OCI-LY1 (cell line): ENCODE results near the gene TADA3.

Source experiments
- H2AFZ ChIP-seq: fragments of 200-600 bp; sonication (generic), shearing (Covaris generic); 2 replicates; pipeline ENCODE4 v1.6.0; 2014; ENCODE audit warnings: antibody characterized with exemption, mild to moderate bottlenecking, low read length
- H3F3A ChIP-seq: fragments of 200-600 bp; sonication (generic), shearing (Covaris generic); 2 replicates; pipeline ENCODE4 v1.6.0; 2014; ENCODE audit warnings: mild to moderate bottlenecking, antibody characterized with exemption, low read length, moderate library complexity; ENCODE audit not compliant: insufficient read depth
- H3K27ac ChIP-seq: fragments of 200-600 bp; sonication (generic); 2 replicates; pipeline ENCODE4 v1.5.1; 2014; ENCODE audit warnings: low read length, mixed run types, mild to moderate bottlenecking, low read depth; ENCODE audit not compliant: poor library complexity, severe bottlenecking
- H3K27me3 ChIP-seq: fragments of 200-600 bp; sonication (generic); 2 replicates; pipeline ENCODE4 v1.6.0; 2014; ENCODE audit warnings: antibody characterized with exemption, mild to moderate bottlenecking, low read length, moderate library complexity; ENCODE audit not compliant: insufficient read depth
- H3K36me3 ChIP-seq: fragments of 200-600 bp; sonication (generic); 2 replicates; pipeline ENCODE4 v1.6.1; 2014; ENCODE audit warnings: mild to moderate bottlenecking, antibody characterized with exemption, low read length, moderate library complexity, mixed read lengths; ENCODE audit not compliant: insufficient read depth
- H3K4me1 ChIP-seq: fragments of 200-600 bp; sonication (generic); 2 replicates; pipeline ENCODE4 v1.5.1; 2014; ENCODE audit warnings: mild to moderate bottlenecking, low read length, moderate library complexity; ENCODE audit not compliant: insufficient read depth, severe bottlenecking
- H3K4me2 ChIP-seq: fragments of 200-600 bp; sonication (generic), shearing (Covaris generic); 2 replicates; pipeline ENCODE4 v1.6.1; 2014; ENCODE audit warnings: low read length
- H3K4me3 ChIP-seq: fragments of 200-600 bp; sonication (generic); 2 replicates; pipeline ENCODE4 v1.5.1; 2014; ENCODE audit warnings: low read length, low read depth, mild to moderate bottlenecking, mixed read lengths; ENCODE audit not compliant: poor library complexity, severe bottlenecking
- H3K79me2 ChIP-seq: fragments of 200-600 bp; shearing (Covaris generic); 2 replicates; pipeline ENCODE4 v1.6.1; 2016; ENCODE audit warnings: mixed run types, low read length, mixed read lengths; ENCODE audit not compliant: insufficient read depth
- H3K9ac ChIP-seq: fragments of 200-600 bp; sonication (generic), shearing (Covaris generic); 2 replicates; pipeline ENCODE4 v1.6.1; 2014; ENCODE audit warnings: mild to moderate bottlenecking, low read length, mixed read lengths
- H3K9me2 ChIP-seq: fragments of 200-600 bp; sonication (generic), shearing (Covaris generic); 2 replicates; pipeline ENCODE4 v1.6.1; 2014; ENCODE audit warnings: low read depth, mild to moderate bottlenecking, low read length, mixed read lengths
- H3K9me3 ChIP-seq: fragments of 200-600 bp; shearing (Covaris generic); 2 replicates; pipeline ENCODE4 v1.6.1; 2014; ENCODE audit warnings: low read length, mixed read lengths
- H4K20me1 ChIP-seq: fragments of 200-600 bp; sonication (generic), shearing (Covaris generic); 2 replicates; pipeline ENCODE4 v1.6.0; 2016; ENCODE audit warnings: mild to moderate bottlenecking, low read length; ENCODE audit not compliant: insufficient read depth
- CTCF ChIP-seq: fragments of 200-600 bp; sonication (generic), shearing (Covaris generic); IDR thresholded peaks from 2 replicates; pipeline ENCODE4 v1.5.1; 2017; ENCODE audit warnings: mild to moderate bottlenecking, antibody characterized with exemption, low read length, moderate library complexity, mixed read lengths
- EZH2 ChIP-seq: fragments of 200-600 bp; sonication (generic), shearing (Covaris generic); IDR thresholded peaks from 2 replicates; pipeline ENCODE4 v1.8.0; 2017; ENCODE audit warnings: borderline replicate concordance, mixed run types, mild to moderate bottlenecking, antibody characterized with exemption, low read length, moderate library complexity, mixed read lengths

Gene TADA3

GRCh38 chr3:9807981-9808344 is 15.7 kb upstream of the TADA3 start:
- no peaks in the 10 kb centered on the region for H4K20me1 ChIP-seq

GRCh38 chr3:9806688-9807589 is 14.7 kb upstream of the TADA3 start:
- Histone ChIP-seq H3K27ac (no peak overlapping the region), H3K79me2 (no peaks in the 10 kb centered on the region), H3K4me1 (peaks cover 21% of the 10 kb centered on the region), H3K9me2 (no peaks in the 10 kb centered on the region), H3K4me2 (no peak overlapping the region), H2AFZ (no peak overlapping the region), H3K9ac (no peak overlapping the region), H3K27me3 (no peaks in the 10 kb centered on the region), H3K4me3 (no peak overlapping the region), H3K9me3 (no peaks in the 10 kb centered on the region), H3F3A (peaks cover 4% of the 10 kb centered on the region; the same call in 1 of the 2 replicates), H4K20me1 (no peaks in the 10 kb centered on the region), H3K36me3 (peaks cover 68% of the 10 kb centered on the region)
- TF ChIP-seq EZH2, result no peak
- TF ChIP-seq CTCF, result no peak

More at GRCh38 chr3:9807981-9808344, 15.7 kb upstream of the TADA3 start:
- no peak overlapping the region for H3K9ac ChIP-seq
- no peaks in the 10 kb centered on the region for H3K27me3 ChIP-seq
- peaks cover 4% of the 10 kb centered on the region; the same call in 1 of the 2 replicates for H3F3A ChIP-seq
- H3K27ac ChIP-seq, result peak overlapping the region; percentile 76
- H3K9me3 ChIP-seq, result no peaks in the 10 kb centered on the region
- no peaks in the 10 kb centered on the region for H3K79me2 ChIP-seq
- no peaks in the 10 kb centered on the region for H3K9me2 ChIP-seq
- peaks cover 21% of the 10 kb centered on the region for H3K4me1 ChIP-seq
- no peak overlapping the region for H2AFZ ChIP-seq
- no peak overlapping the region for H3K4me3 ChIP-seq
- no peak overlapping the region for H3K4me2 ChIP-seq
- H3K36me3 ChIP-seq, result peaks cover 67% of the 10 kb centered on the region
- no peak for TF ChIP-seq EZH2
- TF ChIP-seq CTCF, result no peak

GRCh38 chr3:9806137-9806536 is 13.9 kb upstream of the TADA3 start:
- Histone ChIP-seq H3F3A (peaks cover 4% of the 10 kb centered on the region; the same call in 1 of the 2 replicates), H3K9me3 (no peaks in the 10 kb centered on the region), H3K27ac (no peak overlapping the region), H2AFZ (no peak overlapping the region), H3K79me2 (no peaks in the 10 kb centered on the region), H3K9me2 (no peaks in the 10 kb centered on the region), H3K36me3 (peaks cover 70% of the 10 kb centered on the region), H3K4me2 (no peak overlapping the region), H3K9ac (no peak overlapping the region), H4K20me1 (no peaks in the 10 kb centered on the region), H3K4me1 (peaks cover 21% of the 10 kb centered on the region), H3K4me3 (no peak overlapping the region), H3K27me3 (no peaks in the 10 kb centered on the region)
- TF ChIP-seq EZH2 (no peak), CTCF (no peak)
